GM10266 (cell line): ENCODE measurements around the gene TSC22D3.
A peak's percentile ranks its signal among the peaks of the same experiment; 100 is the strongest.
"Not testable (repeated sequence)": the region's sequence is repeated elsewhere in the genome, so short reads cannot be mapped to it uniquely, and the experiment has no call there.

Experiments
- DNase-seq: peaks from one replicate; pipeline ENCODE4 v3.0.0; 2012; ENCODE audit errors: extremely low spot score
- CTCF ChIP-seq: IDR thresholded peaks from 2 replicates; pipeline ENCODE4 v1.5.1; 2012; ENCODE audit warnings: mild to moderate bottlenecking, low read depth; ENCODE audit not compliant: control insufficient read depth, insufficient read depth; ENCODE audit errors: missing control alignments

Gene TSC22D3

GRCh38 chrX:107673431-107673830 lies 102.2 kb downstream of the TSC22D3 start:
- DNase-seq, result no peak
- TF ChIP-seq CTCF, result no peak

GRCh38 chrX:107672955-107673378 lies 102.6 kb downstream of the TSC22D3 start:
- DNase-seq, result peak; percentile 36
- peak; percentile 70 for TF ChIP-seq CTCF

- not testable (repeated sequence) for DNase-seq
Measured at GRCh38 chrX:107671256-107671655, 104.3 kb downstream of the TSC22D3 start.

- TF ChIP-seq CTCF, result no peak
Measured at GRCh38 chrX:107669885-107670628, 105.5 kb downstream of the TSC22D3 start.

GRCh38 chrX:107669261-107669660 lies 106.3 kb downstream of the TSC22D3 start:
- no peak for TF ChIP-seq CTCF

More at GRCh38 chrX:107669885-107670628, 105.5 kb downstream of the TSC22D3 start:
- DNase-seq, result no peak

GRCh38 chrX:107668710-107669109 lies 106.9 kb downstream of the TSC22D3 start:
- not testable (repeated sequence) for DNase-seq

More at GRCh38 chrX:107669261-107669660, 106.3 kb downstream of the TSC22D3 start:
- DNase-seq, result no peak

GRCh38 chrX:107667426-107667825 lies 108.2 kb downstream of the TSC22D3 start:
- TF ChIP-seq CTCF, result no peak
- no peak for DNase-seq

GRCh38 chrX:107666931-107667330 lies 108.7 kb downstream of the TSC22D3 start:
- no peak for DNase-seq
- no peak for TF ChIP-seq CTCF
